IMR-90 (cell line): Measurements from ENCODE around the gene LRRC31. TPM values are rescaled to one million over a fixed set of nuclear protein-coding genes. Genes with fewer than 3 reads are reported as not detected.

Experiments used
- ATAC-seq: fragments of 200-7000 bp; cut with Tn5 transposase; 2 replicates; pipeline ENCODE4 v1.9.1; 2020; ENCODE audit warnings: low read depth, mild to moderate bottlenecking, moderate library complexity
- BruUV-seq: library from RNA; stranded (reverse); fragments of 400-500 nt; replicated peaks from 2 replicates; lab custom pipeline; 2021; lab: Mats Ljungman, UMichigan
- CTCF ChIA-PET: fragments of 300-600 bp; formaldehyde crosslinking; extraction: SDS; loops from one replicate; lab custom pipeline; 2021; ENCODE audit warnings: antibody characterized with exemption; lab: Yijun Ruan, JAX
- POLR2A ChIA-PET: fragments of 300-600 bp; sonication (Branson Sonifier 250); formaldehyde crosslinking; loops from one replicate; lab custom pipeline; 2022; ENCODE audit warnings: antibody characterized with exemption; ENCODE audit not compliant: unreplicated experiment; lab: Charles Lee
- DNase-seq: peaks from one replicate; pipeline ENCODE4 v3.0.0; 2013
- H2AFZ ChIP-seq: replicated peaks from 2 replicates; pipeline ENCODE3; 2013; ENCODE audit warnings: low read length, mild to moderate bottlenecking; ENCODE audit not compliant: poor library complexity
- H2AK5ac ChIP-seq: 2 replicates; pipeline ENCODE4 v1.6.1; 2013; ENCODE audit warnings: low read depth, low read length, inconsistent platforms
- H2AK9ac ChIP-seq: replicated peaks from 2 replicates; pipeline ENCODE3; 2013; ENCODE audit warnings: mild to moderate bottlenecking, low read depth, low read length, moderate library complexity; ENCODE audit not compliant: poor library complexity
- H2BK120ac ChIP-seq: 2 replicates; pipeline ENCODE4 v1.6.1; 2013; ENCODE audit warnings: low read depth, low read length, inconsistent platforms
- H2BK15ac ChIP-seq: 3 replicates; pipeline ENCODE4 v1.6.1; 2013; ENCODE audit warnings: low read depth, low read length, inconsistent platforms
- H2BK20ac ChIP-seq: 2 replicates; pipeline ENCODE4 v1.6.1; 2013; ENCODE audit warnings: low read depth, mild to moderate bottlenecking, inconsistent platforms, low read length, moderate library complexity
- H2BK5ac ChIP-seq: 2 replicates; pipeline ENCODE4 v1.6.1; 2013; ENCODE audit warnings: mild to moderate bottlenecking, low read depth, low read length, inconsistent platforms; ENCODE audit not compliant: poor library complexity, severe bottlenecking
- H3K14ac ChIP-seq: replicated peaks from 2 replicates; pipeline ENCODE4 v1.6.1; 2013; ENCODE audit warnings: low read depth, low read length, inconsistent platforms
- H3K18ac ChIP-seq: 2 replicates; pipeline ENCODE4 v1.6.1; 2013; ENCODE audit warnings: low read depth, low read length, control low read depth
- H3K23ac ChIP-seq: 2 replicates; pipeline ENCODE4 v1.6.1; 2013; ENCODE audit warnings: low read depth, low read length, inconsistent platforms
- H3K27ac ChIP-seq: 2 replicates; pipeline ENCODE4 v1.5.1; 2013; ENCODE audit warnings: mild to moderate bottlenecking, control low read depth, low read length; ENCODE audit not compliant: insufficient read depth
- H3K27me3 ChIP-seq: 2 replicates; pipeline ENCODE4 v1.6.1; 2013; ENCODE audit warnings: low read length; ENCODE audit not compliant: control insufficient read depth, insufficient read depth
- H3K36me3 ChIP-seq: 2 replicates; pipeline ENCODE4 v1.6.1; 2013; ENCODE audit warnings: low read length, mixed read lengths; ENCODE audit not compliant: control insufficient read depth, insufficient read depth
- H3K4ac ChIP-seq: 2 replicates; pipeline ENCODE4 v1.6.1; 2013; ENCODE audit warnings: low read depth, low read length, inconsistent platforms
- H3K4me1 ChIP-seq: 2 replicates; pipeline ENCODE4 v1.6.1; 2013; ENCODE audit warnings: low read length, mixed read lengths; ENCODE audit not compliant: control insufficient read depth, insufficient read depth
- H3K4me2 ChIP-seq: 2 replicates; pipeline ENCODE4 v1.6.1; 2013; ENCODE audit warnings: low read depth, mild to moderate bottlenecking, control low read depth, low read length, moderate library complexity
- H3K4me3 ChIP-seq: 2 replicates; pipeline ENCODE4 v1.5.1; 2013; ENCODE audit warnings: low read depth, mild to moderate bottlenecking, control low read depth, low read length, moderate library complexity; ENCODE audit not compliant: insufficient read depth
- H3K56ac ChIP-seq: 2 replicates; pipeline ENCODE4 v1.6.1; 2013; ENCODE audit warnings: low read length, inconsistent platforms; ENCODE audit not compliant: insufficient read depth; ENCODE audit errors: extremely low read depth
- H3K79me1 ChIP-seq, 2 experiments: 2 replicates each; pipeline ENCODE4 v1.6.1; 2013; ENCODE audit warnings: low read length in 2 of 2, inconsistent platforms in 1 of 2, low read depth in 1 of 2
- H3K9ac ChIP-seq: 2 replicates; pipeline ENCODE4 v1.6.1; 2013; ENCODE audit warnings: low read depth, low read length, control low read depth
- H3K9me1 ChIP-seq: 2 replicates; pipeline ENCODE4 v1.6.1; 2013; ENCODE audit warnings: low read length, inconsistent platforms; ENCODE audit not compliant: insufficient read depth
- H3K9me3 ChIP-seq: 2 replicates; pipeline ENCODE4 v1.6.1; 2013; ENCODE audit warnings: low read length; ENCODE audit not compliant: control insufficient read depth, insufficient read depth
- H4K20me1 ChIP-seq: 2 replicates; pipeline ENCODE4 v1.6.1; 2013; ENCODE audit warnings: low read length, inconsistent platforms; ENCODE audit not compliant: insufficient read depth
- H4K5ac ChIP-seq: 2 replicates; pipeline ENCODE4 v1.6.1; 2013; ENCODE audit warnings: mild to moderate bottlenecking, low read depth, low read length, control low read depth
- H4K8ac ChIP-seq, 2 experiments: 2 replicates each; pipeline ENCODE4 v1.6.1; 2013; ENCODE audit warnings: low read depth in 2 of 2, low read length in 2 of 2, control low read depth in 1 of 2, inconsistent platforms in 1 of 2
- H4K91ac ChIP-seq: 2 replicates; pipeline ENCODE4 v1.6.1; 2013; ENCODE audit warnings: low read depth, low read length, inconsistent platforms; ENCODE audit not compliant: insufficient read depth
- BHLHE40 ChIP-seq: fragments of 150-350 bp; IDR thresholded peaks from 2 replicates; pipeline ENCODE4 v1.6.1; 2016; ENCODE audit warnings: mild to moderate bottlenecking, low read depth, low read length
- CEBPB ChIP-seq: IDR thresholded peaks from 2 replicates; pipeline ENCODE4 v1.6.1; 2012; ENCODE audit warnings: low read depth, low read length, improper control_type of control experiment
- CHD1 ChIP-seq: IDR thresholded peaks from 2 replicates; pipeline ENCODE4 v1.6.1; 2012; ENCODE audit warnings: low read depth, low read length, improper control_type of control experiment
- FOS ChIP-seq: fragments of 150-350 bp; IDR thresholded peaks from 2 replicates; pipeline ENCODE4 v1.6.1; 2016; ENCODE audit warnings: low read depth, low read length
- MAFK ChIP-seq: IDR thresholded peaks from 2 replicates; pipeline ENCODE4 v1.6.1; 2012; ENCODE audit warnings: low read depth, low read length, improper control_type of control experiment
- MAZ ChIP-seq: IDR thresholded peaks from 2 replicates; pipeline ENCODE4 v1.6.1; 2012; ENCODE audit warnings: low read depth, mild to moderate bottlenecking, low read length, improper control_type of control experiment, moderate library complexity, borderline replicate concordance
- MXI1 ChIP-seq: IDR thresholded peaks from 2 replicates; pipeline ENCODE4 v1.6.1; 2012; ENCODE audit warnings: low read depth, mild to moderate bottlenecking, low read length, moderate library complexity, borderline replicate concordance
- NFE2L2 ChIP-seq: fragments of 150-350 bp; IDR thresholded peaks from 2 replicates; pipeline ENCODE4 v1.6.1; 2016; ENCODE audit warnings: low read depth, mild to moderate bottlenecking, low read length
- POLR2A ChIP-seq: IDR thresholded peaks from 2 replicates; pipeline ENCODE4 v1.6.1; 2012; ENCODE audit warnings: mild to moderate bottlenecking, low read depth, low read length
- RCOR1 ChIP-seq: IDR thresholded peaks from 2 replicates; pipeline ENCODE4 v1.6.1; 2012; ENCODE audit warnings: mild to moderate bottlenecking, low read length, improper control_type of control experiment; ENCODE audit not compliant: insufficient replicate concordance
- RFX5 ChIP-seq: IDR thresholded peaks from 2 replicates; pipeline ENCODE4 v1.8.0; 2012; ENCODE audit warnings: low read depth, mild to moderate bottlenecking, low read length, moderate library complexity
- SMC3 ChIP-seq: fragments of 150-350 bp; IDR thresholded peaks from 2 replicates; pipeline ENCODE4 v1.6.1; 2016; ENCODE audit warnings: low read depth, mild to moderate bottlenecking, antibody characterized with exemption, low read length, moderate library complexity
- USF2 ChIP-seq: fragments of 150-350 bp; IDR thresholded peaks from 2 replicates; pipeline ENCODE4 v1.6.1; 2017; ENCODE audit warnings: mild to moderate bottlenecking, antibody characterized with exemption, low read length, low read depth
- WGBS, 2 experiments: methylation state at CpG; one replicate each; pipeline versions ENCODE4 v1.1.5 to v1.1.7; 2013; ENCODE audit warnings: missing lambda C conversion rate in 2 of 2; ENCODE audit not compliant: insufficient read length in 1 of 2; ENCODE audit errors: extremely low coverage in 2 of 2; 5-methylcytosine and 5-hydroxymethylcytosine counted together
- dilution Hi-C: fragments of 300-500 bp; cut with HindIII; formaldehyde crosslinking; loops from one replicate; pipeline ENCODE4 v1.14.3; 2018; ENCODE audit warnings: low sequenced_read_pairs; ENCODE audit not compliant: unreplicated experiment
- in situ Hi-C: fragments of 300-500 bp; cut with MboI; formaldehyde crosslinking; loops from 3 replicates; pipeline ENCODE4 v1.14.3; 2019; ENCODE audit warnings: low sequenced_read_pairs, inconsistent platforms, mixed read lengths
- intact Hi-C: fragments of 100-400 bp; cut with micrococcal nuclease; formaldehyde crosslinking; loops from 2 replicates; pipeline ENCODE4 v1.10.0; 2022
- polyA plus RNA-seq, 3 experiments: library from polyadenylated mRNA; depleted of rRNA; stranded (reverse); fragments of >200 nt; gene quantifications; 2 replicates each; pipeline ENCODE4 v1.2.3, GENCODE V29; 2012; ENCODE audit warnings: low replicate concordance in 1 of 3
- total RNA-seq: library from RNA; depleted of rRNA; stranded (reverse); fragments of >200 nt; gene quantifications from 2 replicates; pipeline ENCODE4 v1.2.3, GENCODE V29; 2012
- TF ChIP-seq, protein P1 (sequence below): conservative IDR thresholded peaks from 2 replicates; pipeline ENCODE4 v1.5.1; 2012; ENCODE audit warnings: mild to moderate bottlenecking, low read depth, low read length, improper control_type of control experiment
- TF ChIP-seq, protein P2 (sequence below): fragments of 150-350 bp; IDR thresholded peaks from 2 replicates; pipeline ENCODE4 v1.6.1; 2016; ENCODE audit warnings: low read depth, mild to moderate bottlenecking, low read length, moderate library complexity, borderline replicate concordance

Gene LRRC31
- total and polyA plus RNA-seq, 2 of the 4 experiments (the other 2 are of a cell fraction): not detected

DNA sequence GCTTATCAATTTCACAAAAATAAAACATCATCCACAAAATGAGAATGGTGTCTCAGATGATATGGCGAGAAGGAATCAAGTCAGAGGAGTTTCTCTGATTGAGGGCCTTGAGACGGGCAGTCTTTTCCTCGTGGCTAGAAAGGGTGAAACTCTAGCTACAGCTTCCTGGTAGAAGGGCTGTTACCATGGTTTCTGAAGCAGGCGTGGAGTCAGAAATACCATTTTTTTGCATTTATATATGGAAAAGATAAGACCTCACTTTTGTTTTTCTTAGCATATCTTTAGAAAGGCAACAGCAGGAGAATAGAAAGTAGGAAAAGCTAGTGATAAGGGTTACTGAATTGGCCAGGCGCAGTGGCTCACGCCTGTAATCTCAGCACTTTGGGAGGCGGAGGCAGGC lies 24.4 kb upstream of the LRRC31 start:
- dilution Hi-C loops (no loop called here), intact Hi-C loops (no loop called here), in situ Hi-C loops (no loop called here)
- Histone ChIP-seq H3K9me1 (no peaks in the 10 kb centered on the region), H3K56ac (no peak overlapping the region), H2BK20ac (no peak overlapping the region), H3K27me3 (no peaks in the 10 kb centered on the region; the same call in 1 of the 2 replicates), H3K4me2 (no peak overlapping the region), H3K14ac (no peak overlapping the region), H3K36me3 (no peaks in the 10 kb centered on the region), H2BK5ac (no peak overlapping the region), H2BK120ac (no peak overlapping the region), H2AK5ac (no peak overlapping the region), H3K9me3 (no peaks in the 10 kb centered on the region), H4K8ac (no peak overlapping the region), H4K5ac (no peak overlapping the region), H3K4me3 (no peak overlapping the region), H2AFZ (no peak overlapping the region), H2BK15ac (no peak overlapping the region), H3K27ac (no peak overlapping the region), H3K4ac (no peak overlapping the region), H2AK9ac (no peak overlapping the region), H3K4me1 (no peaks in the 10 kb centered on the region), H3K23ac (no peak overlapping the region), H4K91ac (no peak overlapping the region), H3K79me1 (no peaks in the 10 kb centered on the region), H4K20me1 (no peaks in the 10 kb centered on the region), H3K18ac (no peak overlapping the region), H3K9ac (no peak overlapping the region)
- no TSS peak for BruUV-seq
- TF ChIP-seq CHD1 (no peak), MAFK (no peak), RCOR1 (no peak), MXI1 (no peak), POLR2A (no peak), RFX5 (no peak), CEBPB (no peak), MAZ (no peak), BHLHE40 (no peak), USF2 (no peak), NFE2L2 (no peak), FOS (no peak), SMC3 (no peak)
- TF ChIP-seq, protein P1, sequence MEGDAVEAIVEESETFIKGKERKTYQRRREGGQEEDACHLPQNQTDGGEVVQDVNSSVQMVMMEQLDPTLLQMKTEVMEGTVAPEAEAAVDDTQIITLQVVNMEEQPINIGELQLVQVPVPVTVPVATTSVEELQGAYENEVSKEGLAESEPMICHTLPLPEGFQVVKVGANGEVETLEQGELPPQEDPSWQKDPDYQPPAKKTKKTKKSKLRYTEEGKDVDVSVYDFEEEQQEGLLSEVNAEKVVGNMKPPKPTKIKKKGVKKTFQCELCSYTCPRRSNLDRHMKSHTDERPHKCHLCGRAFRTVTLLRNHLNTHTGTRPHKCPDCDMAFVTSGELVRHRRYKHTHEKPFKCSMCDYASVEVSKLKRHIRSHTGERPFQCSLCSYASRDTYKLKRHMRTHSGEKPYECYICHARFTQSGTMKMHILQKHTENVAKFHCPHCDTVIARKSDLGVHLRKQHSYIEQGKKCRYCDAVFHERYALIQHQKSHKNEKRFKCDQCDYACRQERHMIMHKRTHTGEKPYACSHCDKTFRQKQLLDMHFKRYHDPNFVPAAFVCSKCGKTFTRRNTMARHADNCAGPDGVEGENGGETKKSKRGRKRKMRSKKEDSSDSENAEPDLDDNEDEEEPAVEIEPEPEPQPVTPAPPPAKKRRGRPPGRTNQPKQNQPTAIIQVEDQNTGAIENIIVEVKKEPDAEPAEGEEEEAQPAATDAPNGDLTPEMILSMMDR: no peak
- TF ChIP-seq, protein P2, sequence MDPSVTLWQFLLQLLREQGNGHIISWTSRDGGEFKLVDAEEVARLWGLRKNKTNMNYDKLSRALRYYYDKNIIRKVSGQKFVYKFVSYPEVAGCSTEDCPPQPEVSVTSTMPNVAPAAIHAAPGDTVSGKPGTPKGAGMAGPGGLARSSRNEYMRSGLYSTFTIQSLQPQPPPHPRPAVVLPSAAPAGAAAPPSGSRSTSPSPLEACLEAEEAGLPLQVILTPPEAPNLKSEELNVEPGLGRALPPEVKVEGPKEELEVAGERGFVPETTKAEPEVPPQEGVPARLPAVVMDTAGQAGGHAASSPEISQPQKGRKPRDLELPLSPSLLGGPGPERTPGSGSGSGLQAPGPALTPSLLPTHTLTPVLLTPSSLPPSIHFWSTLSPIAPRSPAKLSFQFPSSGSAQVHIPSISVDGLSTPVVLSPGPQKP: no peak
- WGBS, 2 experiments: no CpG with 5 or more reads among the region's 7 CpGs
- CTCF ChIA-PET: interaction anchor here (1.0 kb wide), 1 partner anchor 13 kb away, joined by 3 read pairs; no protein-coding TSS in a partner anchor
- POLR2A ChIA-PET: no interaction called here
- no peak for ATAC-seq
- no peak for DNase-seq
